Left colon (tissue), 2 donors: ENCODE measurements around the gene GAREM1. TPM values are rescaled to one million over a fixed set of nuclear protein-coding genes. Genes with fewer than 3 reads are reported as not detected.

ENCODE experiments used
- ATAC-seq: fragments of 200-7000 bp; cut with Tn5 transposase; one replicate; pipeline ENCODE4 v1.9.1; 2020; ENCODE audit warnings: mild to moderate bottlenecking, moderate library complexity
- DNase-seq, 2 donors: peaks; one replicate each; pipeline ENCODE4 v3.0.0-alpha.2; 2020
- intact Hi-C, 2 donors: fragments of 100-400 bp; cut with DNase I in 1 of 2; cut with micrococcal nuclease in 1 of 2; formaldehyde crosslinking; loops; one replicate each; pipeline versions ENCODE4 v1.11.2 to v1.14.0; 2022; cut with DNase I, micrococcal nuclease
- total RNA-seq, 2 donors: library from RNA; stranded (reverse); fragmentation: NEBNext Ultra II Directional; extraction: Animal tissue kit (Norgen Biotek cat#: 25700); gene quantifications; one replicate each; pipeline ENCODE4 v1.2.1, GENCODE V29; 2021
- donor health status: DM: no; HTN: no; CAD: no.
- donor health status: DM: yes; HTN: yes; CAD: no.

Gene GAREM1
- total RNA-seq, 2 donors from 2014 or later: 21.9 to 23.6 TPM

DNA sequence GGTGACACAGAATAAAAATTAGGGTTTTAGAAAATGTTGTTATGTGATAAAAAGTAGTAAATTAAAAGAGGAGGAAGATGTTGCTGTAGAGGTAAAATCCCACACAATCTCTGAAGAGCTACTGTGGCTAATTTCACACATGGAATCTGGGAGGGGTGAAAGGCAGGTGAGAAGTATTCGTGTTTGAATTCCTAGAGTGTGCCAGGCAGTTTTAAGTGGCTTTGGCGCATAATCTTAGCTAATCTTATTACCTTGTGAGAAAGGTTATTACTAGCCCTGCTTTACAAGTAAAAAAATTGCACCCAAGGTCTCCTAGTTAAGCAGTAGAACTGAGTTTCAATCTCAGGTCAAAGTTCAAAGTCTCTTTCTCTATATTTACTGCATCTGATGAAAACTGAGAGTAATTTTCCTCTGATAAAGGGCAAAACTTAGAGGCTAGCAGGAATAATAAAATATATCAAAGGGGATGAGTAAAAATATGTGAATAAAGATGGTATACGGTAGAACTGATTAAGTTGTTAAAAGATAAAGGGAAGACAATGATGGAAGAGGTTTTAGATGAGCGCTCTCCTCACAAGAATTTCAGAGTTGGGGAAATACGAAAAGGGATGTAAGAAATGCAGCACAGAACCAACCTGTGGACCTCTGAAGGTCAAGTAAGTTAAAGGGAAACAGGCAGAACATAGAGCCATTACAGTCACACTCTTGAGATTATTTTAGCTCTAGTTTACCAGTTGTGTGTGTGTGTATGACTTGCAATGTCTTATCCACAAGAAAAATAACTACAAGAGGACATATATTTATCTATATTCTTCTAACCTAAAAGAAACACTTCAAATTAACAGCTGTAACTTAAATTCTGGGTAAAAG, 34.8 kb downstream of the GAREM1 start:
- ATAC-seq: peak; percentile 49
- intact Hi-C loops: no loop called here
- DNase-seq: no peak

GRCh38 chr18:32431753-32432152, 38.9 kb downstream of the GAREM1 start:
- DNase-seq (no peak), ATAC-seq (no peak)
- intact Hi-C loops: no loop called here

DNA sequence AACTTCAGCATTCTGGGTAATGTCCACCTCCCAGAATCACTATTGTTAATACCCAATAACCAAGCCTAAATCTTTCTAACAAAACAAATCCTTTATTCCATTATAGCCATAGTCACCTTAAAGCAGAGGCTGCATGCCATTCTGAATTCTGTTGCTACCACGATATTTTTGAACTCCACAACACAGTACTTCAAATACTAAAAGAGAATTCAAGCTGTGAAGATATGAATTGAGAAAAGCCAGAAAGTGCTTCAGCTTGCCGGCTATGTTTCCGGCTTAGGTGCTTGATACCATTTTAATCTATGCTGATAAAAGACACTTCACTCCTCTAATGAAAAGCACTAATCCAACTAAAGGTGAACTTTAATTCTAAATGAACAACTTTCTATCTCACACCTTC, 41.3 kb downstream of the GAREM1 start:
- no peak for DNase-seq
- no peak for ATAC-seq
- intact Hi-C loops: no loop called here

GRCh38 chr18:32427084-32427900, 43.4 kb downstream of the GAREM1 start:
- ATAC-seq (no peak), DNase-seq (no peak)
- intact Hi-C loops: no loop called here

DNA sequence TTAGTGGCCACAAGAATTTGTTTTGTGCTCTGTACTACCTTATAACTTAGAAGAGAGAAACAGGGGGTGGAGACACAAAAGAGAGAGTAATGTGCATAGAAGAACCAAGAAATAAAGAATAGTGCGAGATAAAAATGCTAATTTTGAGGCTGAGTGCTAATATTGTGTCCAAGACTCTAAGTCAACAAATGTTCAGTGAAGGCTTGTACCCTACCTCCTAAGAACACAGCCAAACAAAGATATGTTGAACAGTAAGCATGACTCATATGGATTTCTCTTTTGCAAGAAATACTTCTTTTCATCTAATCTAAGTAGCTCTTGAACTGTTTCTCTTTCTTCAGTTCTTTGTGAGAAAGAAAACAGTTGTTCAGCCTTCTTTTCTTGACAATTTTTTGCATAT, 45.2 kb downstream of the GAREM1 start:
- no peak for DNase-seq
- ATAC-seq: no peak
- intact Hi-C loops: no loop called here

GRCh38 chr18:32424696-32425095, 46.0 kb downstream of the GAREM1 start:
- DNase-seq: no peak
- no peak for ATAC-seq
- intact Hi-C loops: no loop called here

- intact Hi-C loops: no loop called here
- DNase-seq (no peak), ATAC-seq (no peak)
These were observed 47.5 kb downstream of the GAREM1 start for GRCh38 chr18:32422978-32423740.

DNA sequence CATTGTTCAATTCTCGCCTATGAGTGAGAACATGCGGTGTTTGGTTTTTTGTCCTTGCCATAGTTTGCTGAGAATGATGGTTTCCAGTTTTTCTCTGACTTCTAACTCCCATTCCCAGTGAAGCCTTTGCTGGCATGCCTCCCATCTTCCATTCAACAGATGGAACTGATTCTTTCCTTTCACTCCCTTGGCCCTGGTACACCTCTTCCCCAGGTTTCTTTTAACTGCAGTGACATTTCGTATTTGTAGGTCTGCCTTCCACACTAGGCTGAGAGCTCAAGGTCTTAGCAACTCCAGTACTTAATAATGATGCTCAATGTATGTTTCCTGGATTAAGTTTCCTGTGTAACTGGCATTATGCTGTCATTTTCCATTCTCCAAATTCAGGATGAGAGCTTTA, 48.5 kb downstream of the GAREM1 start:
- intact Hi-C loops: no loop called here
- ATAC-seq: no peak
- no peak for DNase-seq

DNA sequence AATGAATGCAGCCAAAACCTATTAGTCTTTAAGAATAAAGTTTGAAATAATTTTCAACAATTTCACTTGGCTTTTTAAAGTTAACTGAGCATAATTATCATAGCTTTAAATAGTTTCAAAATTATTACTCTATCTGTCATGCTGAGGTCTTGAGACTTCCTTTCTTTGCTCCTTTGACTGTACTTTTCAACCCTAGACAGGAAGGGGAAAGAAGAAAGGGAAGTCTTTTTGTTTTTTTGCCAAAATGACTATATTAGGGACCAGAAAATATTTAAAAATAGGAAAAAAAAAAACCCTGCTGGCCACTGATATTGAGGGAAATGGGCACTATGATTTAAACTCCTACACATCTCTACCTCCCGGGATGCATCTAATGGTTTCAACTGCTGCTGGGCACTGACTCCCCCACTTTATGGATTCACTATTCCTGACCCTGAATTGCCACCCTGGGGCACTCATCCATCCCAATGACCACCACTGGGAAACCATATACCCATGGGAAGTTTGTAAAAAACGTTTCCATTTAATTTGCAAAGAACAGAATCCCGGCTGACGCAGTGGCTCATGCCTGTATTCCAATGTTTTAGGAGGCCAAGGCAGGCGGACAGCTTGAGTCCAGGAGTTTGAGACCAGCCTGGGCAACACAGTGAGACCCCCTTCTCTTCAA, 50.5 kb downstream of the GAREM1 start:
- intact Hi-C loops: no loop called here
- DNase-seq: no peak

DNA sequence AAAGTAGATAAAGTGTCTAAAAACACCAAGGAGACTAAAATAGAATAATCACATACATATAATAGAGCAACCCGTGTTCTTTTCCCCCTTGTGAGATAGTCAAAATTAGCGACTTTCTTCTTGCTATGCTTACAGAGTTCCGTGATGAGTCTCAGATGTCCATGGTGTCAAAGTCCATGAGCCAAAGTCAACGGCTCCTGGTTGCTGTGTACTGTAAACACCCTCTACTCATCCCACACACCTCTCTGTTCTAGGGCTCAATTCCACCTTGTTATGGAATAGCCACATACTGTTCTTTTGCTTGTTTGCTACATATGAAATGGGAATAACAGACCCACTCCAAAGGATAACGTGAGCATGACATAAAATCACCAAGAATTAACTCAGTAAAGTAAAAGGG, 52.5 kb downstream of the GAREM1 start:
- DNase-seq: no peak
- intact Hi-C loops: no loop called here
- peak; percentile 46 for ATAC-seq

More for the DNA sequence above, 50.5 kb downstream of the GAREM1 start:
- no peak for ATAC-seq

GRCh38 chr18:32405588-32405987, 65.1 kb downstream of the GAREM1 start:
- intact Hi-C loops: no loop called here
- DNase-seq (no peak), ATAC-seq (no peak)

DNA sequence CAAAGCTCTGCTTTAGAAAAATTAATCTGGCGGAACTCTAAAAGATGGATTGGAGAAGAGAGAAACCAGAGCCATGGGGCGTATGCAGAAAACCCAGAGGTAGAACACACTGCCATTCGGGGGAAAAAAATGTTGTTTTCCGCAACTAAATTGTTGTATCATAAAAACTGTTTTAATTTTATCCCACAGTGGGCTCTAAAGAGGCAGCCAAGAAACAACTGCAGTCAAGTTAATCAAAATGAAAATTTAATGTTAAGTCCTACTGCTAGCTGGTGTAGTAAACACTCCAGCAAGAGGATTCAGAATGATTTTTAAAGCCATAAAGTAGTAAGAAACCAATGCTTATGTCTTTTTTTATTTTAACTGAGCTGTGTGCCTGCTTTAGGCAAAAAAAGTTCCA, 69.1 kb downstream of the GAREM1 start:
- DNase-seq (no peak), ATAC-seq (no peak)
- intact Hi-C loops: no loop called here

- DNase-seq (no peak), ATAC-seq (no peak)
- intact Hi-C loops: no loop called here
These were observed 77.3 kb downstream of the GAREM1 start for GRCh38 chr18:32393407-32393806.

DNA sequence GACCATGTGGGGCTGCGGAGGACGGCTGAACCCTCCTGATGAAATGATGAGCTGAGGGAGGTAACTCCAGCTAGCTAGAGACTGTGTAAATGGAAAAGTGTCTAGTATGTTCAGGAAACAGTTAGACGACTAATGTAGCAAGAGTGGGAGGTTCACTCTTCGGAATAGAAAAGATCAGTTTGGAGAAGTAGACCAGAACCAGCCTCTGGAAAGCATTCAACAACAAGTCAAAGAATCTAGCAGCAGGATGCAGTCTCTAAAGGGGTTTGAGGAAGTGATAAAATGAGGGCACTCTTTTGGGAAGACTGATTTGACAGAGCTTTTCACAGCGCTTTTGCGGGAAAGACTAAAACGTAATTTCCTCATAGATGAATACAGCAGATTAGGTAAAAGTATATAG, 79.6 kb downstream of the GAREM1 start:
- DNase-seq (no peak), ATAC-seq (no peak)
- intact Hi-C loops: no loop called here

GRCh38 chr18:32389858-32390257, 80.8 kb downstream of the GAREM1 start:
- ATAC-seq: peak; percentile 48
- intact Hi-C loops: no loop called here
- DNase-seq: no peak

DNA sequence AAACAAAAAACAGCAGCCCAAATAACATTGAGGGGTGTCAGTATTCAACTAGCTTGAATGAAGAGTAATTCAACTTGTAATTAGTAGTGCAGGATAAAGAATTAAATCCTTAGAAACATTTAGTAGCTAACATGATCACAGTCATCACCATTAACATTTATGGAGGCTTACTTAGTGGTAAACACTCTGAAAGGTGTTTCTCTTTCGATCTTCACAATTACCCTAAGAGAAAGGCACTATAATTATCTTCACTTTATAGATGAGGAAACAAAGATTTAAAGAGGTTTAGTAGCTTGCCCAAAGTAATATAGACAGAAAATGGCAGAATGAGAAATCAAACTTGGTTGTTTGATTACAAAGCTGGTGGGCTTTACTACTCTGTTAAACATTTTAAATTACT, 81.5 kb downstream of the GAREM1 start:
- DNase-seq: no peak
- ATAC-seq: peak; percentile 89
- intact Hi-C loops: no loop called here

GRCh38 chr18:32386471-32386870, 84.2 kb downstream of the GAREM1 start:
- ATAC-seq (no peak), DNase-seq (no peak)
- intact Hi-C loops: no loop called here

GRCh38 chr18:32383050-32383819, 87.4 kb downstream of the GAREM1 start:
- DNase-seq (no peak), ATAC-seq (peak; percentile 72)
- intact Hi-C loops: no loop called here
